Measurements from ENCODE around the gene KRTAP4-5. TPM values are rescaled to one million over a fixed set of nuclear protein-coding genes. Genes with fewer than 3 reads are reported as not detected.
"Not testable (repeated sequence)": the region's sequence is repeated elsewhere in the genome, so short reads cannot be mapped to it uniquely, and the experiment has no call there.

Gene KRTAP4-5
- not detected in 2 replicates for total RNA-seq (2021)
- not detected for Bru-seq, nascent RNA
- not detected for BruChase-seq, experiment 1, labeled RNA remaining after a 2-hour chase
- not detected for BruChase-seq, experiment 2, labeled RNA remaining after a 6-hour chase
- long read RNA-seq, result 0 reads

GRCh38 chr17:41149652-41149985 lies at the start of gene KRTAP4-5:
KRTAP4-5 (minus strand) TSS chr17:41149825; CDS start chr17:41149767, 58 bp downstream.
- TF ChIP-seq EZH2 (IDR thresholded peaks at IDR 0.05; ENCODE audit: low read depth), result no peak
- TF ChIP-seq, protein P1, sequence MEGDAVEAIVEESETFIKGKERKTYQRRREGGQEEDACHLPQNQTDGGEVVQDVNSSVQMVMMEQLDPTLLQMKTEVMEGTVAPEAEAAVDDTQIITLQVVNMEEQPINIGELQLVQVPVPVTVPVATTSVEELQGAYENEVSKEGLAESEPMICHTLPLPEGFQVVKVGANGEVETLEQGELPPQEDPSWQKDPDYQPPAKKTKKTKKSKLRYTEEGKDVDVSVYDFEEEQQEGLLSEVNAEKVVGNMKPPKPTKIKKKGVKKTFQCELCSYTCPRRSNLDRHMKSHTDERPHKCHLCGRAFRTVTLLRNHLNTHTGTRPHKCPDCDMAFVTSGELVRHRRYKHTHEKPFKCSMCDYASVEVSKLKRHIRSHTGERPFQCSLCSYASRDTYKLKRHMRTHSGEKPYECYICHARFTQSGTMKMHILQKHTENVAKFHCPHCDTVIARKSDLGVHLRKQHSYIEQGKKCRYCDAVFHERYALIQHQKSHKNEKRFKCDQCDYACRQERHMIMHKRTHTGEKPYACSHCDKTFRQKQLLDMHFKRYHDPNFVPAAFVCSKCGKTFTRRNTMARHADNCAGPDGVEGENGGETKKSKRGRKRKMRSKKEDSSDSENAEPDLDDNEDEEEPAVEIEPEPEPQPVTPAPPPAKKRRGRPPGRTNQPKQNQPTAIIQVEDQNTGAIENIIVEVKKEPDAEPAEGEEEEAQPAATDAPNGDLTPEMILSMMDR (conservative IDR thresholded peaks at IDR 0.05), result no peak
- H3K27me3 ChIP-seq (ENCODE audit: insufficient read depth, low read depth), result no peaks in the 10 kb centered on the region
- no peak within 1 kb of the TSS for H3K27ac ChIP-seq
- H3K36me3 ChIP-seq (ENCODE audit: low read depth), result no peaks in the 10 kb centered on the region
- H3K4me1 ChIP-seq (replicated peaks; ENCODE audit: insufficient read depth), result no peaks in the 10 kb centered on the region
- ChIA-PET CTCF (no interaction called here), POLR2A (ENCODE audit: unreplicated experiment) (no interaction called here)
- H4K20me1 ChIP-seq (ENCODE audit: insufficient read depth), result no peaks in the 10 kb centered on the region
- intact Hi-C loops (cut with micrococcal nuclease; ENCODE audit: unreplicated experiment), result no loop called here
- peaks cover 3% of the 10 kb centered on the region; the same call in 1 of the 2 replicates for H3K9me3 ChIP-seq (ENCODE audit: insufficient read depth, low read depth)
- H3F3A ChIP-seq (ENCODE audit: insufficient read depth, low read depth), result no peaks in the 10 kb centered on the region
- no peak within 1 kb of the TSS for H2AFZ ChIP-seq
- BruUV-seq (replicated peaks), result no TSS peak
- no peak for DNase-seq
- no peaks in the 10 kb centered on the region for H3K9me2 ChIP-seq (ENCODE audit: insufficient read depth)
- no peak within 1 kb of the TSS for H3K4me3 ChIP-seq
- no peaks in the 10 kb centered on the region for H3K79me2 ChIP-seq (ENCODE audit: low read depth)
- no peak within 1 kb of the TSS for H3K4me2 ChIP-seq

DNA sequence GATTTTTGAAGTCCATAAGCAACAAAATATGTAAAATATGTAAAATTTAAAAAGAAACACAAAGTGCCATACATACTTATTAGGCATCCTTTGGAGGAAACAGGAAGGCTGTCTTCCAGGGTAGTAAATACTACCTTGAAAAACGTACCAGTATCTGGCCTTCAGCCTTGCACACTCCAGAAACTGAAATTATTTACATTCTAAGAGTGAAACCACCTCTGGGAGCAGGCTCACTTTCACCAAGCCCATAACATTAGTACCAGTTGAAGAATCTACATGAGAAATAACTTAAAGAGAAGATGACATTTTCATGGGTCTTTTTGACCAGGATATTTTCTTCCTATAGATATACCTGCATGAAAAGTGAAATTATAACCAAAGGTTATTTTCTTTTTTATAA lies 46.4 kb upstream of the KRTAP4-5 start:
- intact Hi-C loops (cut with micrococcal nuclease; ENCODE audit: unreplicated experiment), result no loop called here
- H4K20me1 ChIP-seq (ENCODE audit: insufficient read depth), result no peaks in the 10 kb centered on the region
- H3K36me3 ChIP-seq (ENCODE audit: low read depth), result no peaks in the 10 kb centered on the region
- H3F3A ChIP-seq (ENCODE audit: insufficient read depth, low read depth), result no peaks in the 10 kb centered on the region
- H3K9me3 ChIP-seq (ENCODE audit: insufficient read depth, low read depth), result peaks cover 4% of the 10 kb centered on the region; the same call in 1 of the 2 replicates
- no peaks in the 10 kb centered on the region for H3K79me2 ChIP-seq (ENCODE audit: low read depth)
- H3K4me1 ChIP-seq (replicated peaks; ENCODE audit: insufficient read depth), result no peaks in the 10 kb centered on the region
- no peak overlapping the region for H2AFZ ChIP-seq
- H3K9me2 ChIP-seq (ENCODE audit: insufficient read depth), result no peaks in the 10 kb centered on the region
- BruUV-seq (replicated peaks), result no TSS peak
- ChIA-PET POLR2A (ENCODE audit: unreplicated experiment) (no interaction called here), CTCF (no interaction called here)
- H3K4me2 ChIP-seq, result no peak overlapping the region
- no peak for DNase-seq
- H3K4me3 ChIP-seq, result no peak overlapping the region
- no peak for TF ChIP-seq EZH2 (IDR thresholded peaks at IDR 0.05; ENCODE audit: low read depth)
- TF ChIP-seq, protein P1 (conservative IDR thresholded peaks at IDR 0.05), result no peak
- no peaks in the 10 kb centered on the region for H3K27me3 ChIP-seq (ENCODE audit: insufficient read depth, low read depth)
- H3K27ac ChIP-seq, result no peak overlapping the region

- no peak for DNase-seq
- Histone ChIP-seq H3K9me3 (ENCODE audit: insufficient read depth, low read depth) (peaks cover 4% of the 10 kb centered on the region; the same call in 1 of the 2 replicates), H3K79me2 (ENCODE audit: low read depth) (no peaks in the 10 kb centered on the region), H3K4me3 (no peak overlapping the region), H3K4me1 (replicated peaks; ENCODE audit: insufficient read depth) (no peaks in the 10 kb centered on the region), H3F3A (ENCODE audit: insufficient read depth, low read depth) (0 out of 2 replicates have a peak, but pooled peaks cover 6% of the 10 kb centered on the region), H3K4me2 (no peak overlapping the region), H3K9me2 (ENCODE audit: insufficient read depth) (no peaks in the 10 kb centered on the region), H4K20me1 (ENCODE audit: insufficient read depth) (no peaks in the 10 kb centered on the region), H3K27me3 (ENCODE audit: insufficient read depth, low read depth) (no peaks in the 10 kb centered on the region), H3K27ac (no peak overlapping the region), H3K36me3 (ENCODE audit: low read depth) (no peaks in the 10 kb centered on the region), H2AFZ (no peak overlapping the region)
- intact Hi-C loops (cut with micrococcal nuclease; ENCODE audit: unreplicated experiment), result no loop called here
- ChIA-PET POLR2A (ENCODE audit: unreplicated experiment) (no interaction called here), CTCF (interaction anchor here (0.6 to 0.8 kb wide), 2 partner anchors 22 to 225 kb away, joined by 4 to 5 read pairs; no protein-coding TSS in a partner anchor)
- no TSS peak for BruUV-seq (replicated peaks)
- no peak for TF ChIP-seq EZH2 (IDR thresholded peaks at IDR 0.05; ENCODE audit: low read depth)
- TF ChIP-seq, protein P1 (conservative IDR thresholded peaks at IDR 0.05), result no peak
These were observed 40.7 kb upstream of the KRTAP4-5 start for GRCh38 chr17:41190328-41190727.

DNA sequence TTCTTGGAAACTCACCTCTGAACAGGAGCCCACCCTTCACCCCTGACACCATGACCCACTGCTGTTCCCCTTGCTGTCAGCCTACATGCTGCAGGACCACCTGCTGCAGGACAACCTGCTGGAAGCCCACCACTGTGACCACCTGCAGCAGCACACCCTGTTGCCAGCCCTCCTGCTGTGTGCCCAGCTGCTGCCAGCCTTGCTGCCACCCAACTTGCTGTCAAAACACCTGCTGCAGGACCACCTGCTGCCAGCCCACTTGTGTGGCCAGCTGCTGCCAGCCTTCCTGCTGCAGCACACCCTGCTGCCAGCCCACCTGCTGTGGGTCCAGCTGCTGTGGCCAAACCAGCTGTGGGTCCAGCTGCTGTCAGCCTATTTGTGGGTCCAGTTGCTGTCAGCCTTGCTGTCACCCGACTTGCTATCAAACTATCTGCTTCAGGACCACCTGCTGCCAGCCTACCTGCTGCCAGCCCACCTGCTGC lies 40.3 kb upstream of the KRTAP4-5 start, which contains the start of gene KRTAP9-1:
Gene KRTAP9-1 (plus strand): TSS at position 51 of the 482 bp plus-strand sequence. CDS start 0 bp downstream, at position 51.
- POLR2A ChIA-PET (ENCODE audit: unreplicated experiment); DNase-seq: not testable (repeated sequence)

More for the DNA sequence above, 40.3 kb upstream of the KRTAP4-5 start, which contains the start of gene KRTAP9-1:
- H3K4me3 ChIP-seq; H4K20me1 ChIP-seq (ENCODE audit: insufficient read depth); H3K9me3 ChIP-seq (ENCODE audit: insufficient read depth, low read depth); H2AFZ ChIP-seq; H3F3A ChIP-seq (ENCODE audit: insufficient read depth, low read depth); H3K79me2 ChIP-seq (ENCODE audit: low read depth); intact Hi-C loops (cut with micrococcal nuclease; ENCODE audit: unreplicated experiment); H3K4me1 ChIP-seq (replicated peaks; ENCODE audit: insufficient read depth); H3K36me3 ChIP-seq (ENCODE audit: low read depth); H3K27me3 ChIP-seq (ENCODE audit: insufficient read depth, low read depth); H3K4me2 ChIP-seq; H3K9me2 ChIP-seq (ENCODE audit: insufficient read depth); BruUV-seq (replicated peaks); H3K27ac ChIP-seq: not testable (repeated sequence)
- CTCF ChIA-PET, result interaction anchor here (0.8 kb wide), 1 partner anchor 22 kb away, joined by 4 read pairs; no protein-coding TSS in a partner anchor

All from PC-9 (cell line).